IMR-90 (cell line): ENCODE results near the gene MRPS22.

ENCODE experiments used
- CEBPB ChIP-seq: IDR thresholded peaks from 2 replicates; pipeline ENCODE4 v1.6.1; 2012; ENCODE audit warnings: low read depth, low read length, improper control_type of control experiment
- CHD1 ChIP-seq: IDR thresholded peaks from 2 replicates; pipeline ENCODE4 v1.6.1; 2012; ENCODE audit warnings: low read depth, low read length, improper control_type of control experiment
- CTCF ChIP-seq: conservative IDR thresholded peaks from 2 replicates; pipeline ENCODE4 v1.5.1; 2012; ENCODE audit warnings: mild to moderate bottlenecking, low read depth, low read length, improper control_type of control experiment
- MAZ ChIP-seq: IDR thresholded peaks from 2 replicates; pipeline ENCODE4 v1.6.1; 2012; ENCODE audit warnings: low read depth, mild to moderate bottlenecking, low read length, improper control_type of control experiment, moderate library complexity, borderline replicate concordance
- MXI1 ChIP-seq: IDR thresholded peaks from 2 replicates; pipeline ENCODE4 v1.6.1; 2012; ENCODE audit warnings: low read depth, mild to moderate bottlenecking, low read length, moderate library complexity, borderline replicate concordance
- POLR2A ChIP-seq: IDR thresholded peaks from 2 replicates; pipeline ENCODE4 v1.6.1; 2012; ENCODE audit warnings: mild to moderate bottlenecking, low read depth, low read length
- RAD21 ChIP-seq: IDR thresholded peaks from 2 replicates; pipeline ENCODE4 v1.6.1; 2012; ENCODE audit warnings: low read length, improper control_type of control experiment
- RCOR1 ChIP-seq: IDR thresholded peaks from 2 replicates; pipeline ENCODE4 v1.6.1; 2012; ENCODE audit warnings: mild to moderate bottlenecking, low read length, improper control_type of control experiment; ENCODE audit not compliant: insufficient replicate concordance
- SMC3 ChIP-seq: fragments of 150-350 bp; IDR thresholded peaks from 2 replicates; pipeline ENCODE4 v1.6.1; 2016; ENCODE audit warnings: low read depth, mild to moderate bottlenecking, antibody characterized with exemption, low read length, moderate library complexity
- USF2 ChIP-seq: fragments of 150-350 bp; IDR thresholded peaks from 2 replicates; pipeline ENCODE4 v1.6.1; 2017; ENCODE audit warnings: mild to moderate bottlenecking, antibody characterized with exemption, low read length, low read depth

DNA sequence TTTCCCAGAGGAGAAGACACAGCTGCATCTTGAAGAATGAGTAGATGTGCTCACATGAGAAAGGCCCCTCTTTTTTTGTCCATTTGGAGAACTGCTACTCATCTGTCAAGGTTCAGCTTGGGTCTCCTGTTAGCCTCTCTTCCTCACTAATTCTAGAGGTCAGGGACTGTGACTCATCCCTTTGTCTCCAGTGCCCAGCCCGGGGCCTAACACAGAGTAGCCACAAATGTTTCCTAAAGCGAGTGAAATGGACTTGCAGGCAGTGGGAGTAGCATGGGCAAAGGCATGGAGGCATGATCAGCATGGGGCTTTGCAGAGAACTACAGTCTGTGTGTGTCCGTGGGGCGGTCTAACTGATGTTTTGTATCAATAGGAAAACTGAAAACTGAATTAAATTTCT, 33.9 kb upstream of the MRPS22 start:
- TF ChIP-seq POLR2A = no peak
- TF ChIP-seq CTCF = no peak
- TF ChIP-seq SMC3 = no peak
- no peak for TF ChIP-seq RAD21
- TF ChIP-seq CEBPB = no peak
- no peak for TF ChIP-seq MAZ
- TF ChIP-seq CHD1 = no peak
- no peak for TF ChIP-seq MXI1
- TF ChIP-seq USF2 = no peak
- TF ChIP-seq RCOR1 = no peak
